HFF-Myc (cell line): ENCODE measurements around the gene ZC3H10.

ENCODE experiments used
- DNase-seq: peaks from one replicate; pipeline ENCODE4 v3.0.0-alpha.2; 2011; ENCODE audit warnings: low read depth; ENCODE audit errors: extremely low read depth
- H3K4me3 ChIP-seq: replicated peaks from 2 replicates; pipeline ENCODE4 v1.5.1; 2011; ENCODE audit warnings: low read depth, mild to moderate bottlenecking, control low read depth, low read length
- TF ChIP-seq, protein P1 (sequence below): IDR thresholded peaks from 2 replicates; pipeline ENCODE4 v1.5.1; 2012; ENCODE audit warnings: mild to moderate bottlenecking, low read depth, low read length, control low read depth; ENCODE audit errors: missing control alignments

ZC3H10 gene

DNA sequence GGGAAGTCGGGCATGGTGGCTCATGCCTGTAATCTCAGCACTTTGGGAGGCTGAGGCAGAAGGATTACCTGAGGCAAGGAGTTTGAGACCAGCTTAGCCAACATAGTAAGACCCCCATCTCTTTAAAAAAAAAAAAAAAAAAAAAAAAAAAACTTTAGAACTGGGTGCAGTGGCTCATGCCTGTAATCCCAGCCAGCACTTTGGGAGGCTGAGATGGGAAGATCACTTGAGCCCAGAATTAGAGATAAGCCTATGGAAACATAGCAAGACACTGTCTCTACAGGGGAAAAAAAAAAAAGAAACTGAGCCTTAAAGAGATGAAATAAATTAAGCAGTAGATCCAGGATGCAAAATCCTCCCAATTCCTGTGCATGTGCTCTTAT is 15.4 kb upstream of the ZC3H10 start:
- no peak for DNase-seq
- no peak overlapping the region for H3K4me3 ChIP-seq
- TF ChIP-seq, protein P1, sequence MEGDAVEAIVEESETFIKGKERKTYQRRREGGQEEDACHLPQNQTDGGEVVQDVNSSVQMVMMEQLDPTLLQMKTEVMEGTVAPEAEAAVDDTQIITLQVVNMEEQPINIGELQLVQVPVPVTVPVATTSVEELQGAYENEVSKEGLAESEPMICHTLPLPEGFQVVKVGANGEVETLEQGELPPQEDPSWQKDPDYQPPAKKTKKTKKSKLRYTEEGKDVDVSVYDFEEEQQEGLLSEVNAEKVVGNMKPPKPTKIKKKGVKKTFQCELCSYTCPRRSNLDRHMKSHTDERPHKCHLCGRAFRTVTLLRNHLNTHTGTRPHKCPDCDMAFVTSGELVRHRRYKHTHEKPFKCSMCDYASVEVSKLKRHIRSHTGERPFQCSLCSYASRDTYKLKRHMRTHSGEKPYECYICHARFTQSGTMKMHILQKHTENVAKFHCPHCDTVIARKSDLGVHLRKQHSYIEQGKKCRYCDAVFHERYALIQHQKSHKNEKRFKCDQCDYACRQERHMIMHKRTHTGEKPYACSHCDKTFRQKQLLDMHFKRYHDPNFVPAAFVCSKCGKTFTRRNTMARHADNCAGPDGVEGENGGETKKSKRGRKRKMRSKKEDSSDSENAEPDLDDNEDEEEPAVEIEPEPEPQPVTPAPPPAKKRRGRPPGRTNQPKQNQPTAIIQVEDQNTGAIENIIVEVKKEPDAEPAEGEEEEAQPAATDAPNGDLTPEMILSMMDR: no peak

DNA sequence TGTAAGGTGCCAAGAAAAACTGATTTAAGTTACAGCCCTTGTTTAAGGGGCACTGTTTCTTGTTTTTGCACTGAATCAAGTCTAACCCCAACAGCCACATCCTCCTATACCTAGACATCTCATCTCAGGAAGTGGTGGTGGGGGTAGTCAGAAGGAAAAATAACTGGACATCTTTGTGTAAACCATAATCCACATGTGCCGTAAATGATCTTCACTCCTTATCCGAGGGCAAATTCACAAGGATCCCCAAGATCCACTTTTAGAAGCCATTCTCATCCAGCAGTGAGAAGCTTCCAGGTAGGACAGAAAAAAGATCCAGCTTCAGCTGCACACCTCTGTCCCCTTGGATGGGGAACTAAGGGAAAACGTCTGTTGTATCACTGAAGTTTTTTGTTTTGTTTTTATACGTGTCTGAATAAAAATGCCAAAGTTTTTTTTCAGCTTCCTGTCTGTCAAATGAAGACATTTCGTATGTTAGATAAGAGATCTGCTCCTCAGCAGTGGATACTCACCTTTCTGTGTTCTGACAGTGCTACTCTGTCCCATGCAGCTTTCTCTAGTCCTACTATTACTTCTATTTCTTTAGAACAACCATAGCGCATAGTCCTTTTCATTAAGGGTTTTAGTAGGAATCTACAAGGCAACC is 14.9 kb upstream of the ZC3H10 start:
- DNase-seq: no peak
- H3K4me3 ChIP-seq: peak overlapping the region; percentile 91
- TF ChIP-seq, protein P1: no peak

DNA sequence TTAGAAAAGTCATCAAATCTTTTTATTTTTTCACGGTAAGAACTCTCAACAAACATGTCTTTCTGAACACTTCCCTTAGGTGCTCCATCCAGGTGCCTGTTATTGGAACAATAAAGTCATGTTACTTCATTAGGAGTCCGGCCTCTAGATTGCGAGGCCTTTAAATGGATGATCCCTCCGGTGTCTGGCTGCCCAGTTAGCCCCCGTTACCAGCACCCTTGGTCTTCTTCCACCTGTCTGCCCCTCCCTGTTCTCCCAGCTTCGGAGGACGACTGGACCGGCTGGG is 14.3 kb upstream of the ZC3H10 start:
- DNase-seq: no peak
- TF ChIP-seq, protein P1: no peak

DNA sequence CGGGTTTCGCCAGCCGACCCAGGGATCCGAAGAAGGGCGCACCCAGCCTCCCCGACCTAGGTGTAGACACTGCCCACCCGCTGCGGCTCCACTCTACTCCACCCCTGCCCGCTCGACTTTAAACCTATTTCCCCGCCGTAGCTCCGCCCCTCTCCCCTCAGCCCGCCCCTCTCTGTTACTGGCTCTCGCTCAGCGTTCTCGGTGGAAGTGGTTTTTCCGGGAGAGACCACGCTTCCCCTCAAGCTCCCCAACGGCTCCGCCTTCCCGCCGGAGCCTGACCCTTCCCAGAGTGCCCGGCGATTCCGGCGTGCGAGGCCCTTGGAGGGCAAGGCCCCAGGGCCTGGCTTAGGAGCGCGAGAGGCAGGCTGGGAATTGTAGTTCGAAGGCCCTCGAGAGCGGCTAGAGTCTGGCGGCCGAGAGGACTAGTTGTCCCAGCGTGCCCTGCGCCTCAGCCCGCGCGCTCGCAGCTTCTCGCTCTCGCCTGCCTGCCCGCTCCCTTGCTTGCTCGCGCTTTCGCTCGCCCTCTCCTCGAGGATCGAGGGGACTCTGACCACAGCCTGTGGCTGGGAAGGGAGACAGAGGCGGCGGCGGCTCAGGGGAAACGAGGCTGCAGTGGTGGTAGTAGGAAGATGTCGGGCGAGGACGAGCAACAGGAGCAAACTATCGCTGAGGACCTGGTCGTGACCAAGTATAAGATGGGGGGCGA is 13.8 kb upstream of the ZC3H10 start, which contains the start of gene PA2G4:
Gene PA2G4, plus strand, starts transcription at position 451 of the 706 bp plus-strand sequence. Its CDS starts 179 bp downstream, at position 630.
- TF ChIP-seq, protein P1: no peak

More for the DNA sequence above, 14.3 kb upstream of the ZC3H10 start:
- H3K4me3 ChIP-seq: peak overlapping the region; percentile 91

DNA sequence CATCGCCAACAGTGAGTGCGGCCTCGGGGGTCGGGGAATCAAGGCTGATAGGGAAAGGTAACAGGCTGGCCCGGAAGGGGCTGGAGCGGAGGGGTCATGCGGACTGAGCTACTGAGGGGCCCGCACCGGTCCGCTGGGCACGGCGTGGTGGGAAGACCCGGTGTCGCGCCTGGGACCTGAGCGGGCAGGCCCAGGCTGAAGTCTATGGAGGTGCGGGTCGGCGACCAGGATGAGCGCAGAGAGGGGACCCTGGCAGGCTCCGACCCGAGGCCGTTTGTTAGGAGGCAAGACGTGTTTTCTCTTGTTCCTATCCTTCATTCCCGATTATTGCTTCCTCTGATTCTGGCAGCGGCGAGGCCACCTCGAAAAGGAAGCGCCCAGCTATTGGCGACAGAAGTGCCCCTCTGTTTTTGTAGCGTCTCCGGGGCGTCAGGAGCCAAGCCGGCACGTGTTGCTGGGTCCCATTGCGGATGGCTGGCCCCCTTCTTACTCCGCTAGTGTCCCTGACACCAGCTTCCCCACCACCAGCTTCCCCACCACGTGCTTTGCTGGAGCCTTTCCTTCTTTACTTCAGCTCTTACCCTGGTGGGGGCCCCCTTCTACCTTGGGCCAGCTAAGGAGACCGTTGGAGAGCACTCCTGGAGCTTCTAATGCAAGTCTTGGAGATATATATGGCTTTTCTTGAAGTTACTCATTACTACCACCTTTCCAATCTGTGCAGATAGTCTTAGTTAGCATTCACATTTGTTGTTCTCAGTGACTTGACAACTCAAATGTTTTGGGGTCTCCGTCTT is 13.1 kb upstream of the ZC3H10 start:
- TF ChIP-seq, protein P1: no peak
- H3K4me3 ChIP-seq: peak overlapping the region; percentile 91
- no peak for DNase-seq

More for the DNA sequence above, 13.8 kb upstream of the ZC3H10 start, which contains the start of gene PA2G4:
- peak; percentile 96 for DNase-seq
- peak within 1 kb of the TSS; percentile 91 for H3K4me3 ChIP-seq

DNA sequence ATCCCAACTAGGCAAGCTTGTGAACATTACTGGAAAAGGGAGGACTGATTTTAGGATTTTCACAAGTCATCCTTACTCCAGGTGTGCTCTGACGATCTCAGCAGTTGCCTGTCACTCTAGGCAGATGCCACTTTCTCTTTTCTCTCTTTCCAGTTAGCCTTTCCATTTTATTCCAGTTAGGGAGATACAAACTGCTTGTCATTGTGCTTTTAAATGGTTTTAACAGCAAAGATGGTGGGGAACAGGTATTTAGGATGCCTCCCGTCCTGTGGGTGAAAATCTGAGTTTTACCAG is 12.5 kb upstream of the ZC3H10 start:
- DNase-seq: no peak
- peak overlapping the region; percentile 91 for H3K4me3 ChIP-seq
- TF ChIP-seq, protein P1: no peak
